NK-92 (cell line): ENCODE results near the gene FEZF1.

Experiments used
- DNase-seq: peaks from one replicate; lab custom pipeline; 2025; ENCODE audit not compliant: unreplicated experiment; lab: John Stamatoyannopoulos, UW

Gene FEZF1

DNA sequence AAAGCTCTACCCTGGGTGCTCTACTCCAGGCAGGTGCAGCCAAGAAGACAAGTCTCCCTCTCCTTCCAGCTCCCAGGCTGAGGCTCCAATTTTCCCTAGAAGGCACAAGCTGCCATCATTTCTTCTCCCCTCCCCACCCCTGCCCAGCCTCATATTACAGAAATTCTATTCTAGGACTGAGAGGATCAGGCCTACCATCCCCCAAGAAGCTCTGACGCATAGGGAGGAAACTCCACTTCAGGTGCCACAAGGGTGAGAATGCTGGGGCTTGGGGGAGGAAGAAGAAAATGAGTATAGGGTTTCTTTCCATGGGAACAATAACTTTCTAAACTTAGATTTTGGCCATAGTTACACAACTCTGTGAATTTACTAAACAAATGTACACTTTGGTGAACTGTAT is 35.3 kb downstream of the FEZF1 start:
- no peak for DNase-seq

DNA sequence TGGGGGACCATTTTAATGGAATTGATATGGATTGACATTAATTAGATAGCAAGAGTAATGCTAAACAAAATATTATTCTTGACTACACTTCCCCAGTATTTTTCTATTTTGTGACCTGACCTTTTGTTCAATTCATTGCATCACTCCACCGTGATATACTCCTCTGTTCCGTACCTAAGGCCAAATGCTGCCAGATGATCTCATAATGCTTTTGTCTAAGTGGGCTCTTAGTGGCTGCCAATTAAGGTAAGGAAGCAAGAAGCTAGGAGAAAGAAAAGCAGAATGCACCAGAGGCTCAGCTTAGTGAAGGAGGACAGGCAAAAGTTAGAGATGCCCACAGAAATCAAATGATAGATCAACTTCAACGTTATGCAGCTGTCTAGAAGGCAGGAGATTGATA is 36.4 kb downstream of the FEZF1 start:
- no peak for DNase-seq

DNA sequence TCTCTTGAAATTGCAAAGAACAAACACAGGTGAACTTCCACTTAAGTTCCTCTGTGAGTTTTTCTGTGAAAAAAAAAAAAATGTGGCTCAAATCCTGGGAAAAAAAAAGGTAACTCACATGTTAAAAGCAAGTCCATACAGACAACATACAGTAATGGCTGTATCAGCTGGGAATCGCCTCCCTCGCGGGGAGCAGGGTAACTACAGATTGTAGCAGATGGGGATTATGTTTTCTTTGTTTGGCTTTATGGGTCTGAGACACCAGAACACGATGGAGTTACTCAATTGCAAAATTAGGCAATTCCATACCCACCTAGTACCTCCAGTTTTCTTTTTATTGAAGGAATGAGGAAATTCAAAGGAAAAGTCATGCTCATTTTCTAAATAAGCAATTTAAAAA is 42.3 kb downstream of the FEZF1 start:
- DNase-seq: no peak

DNA sequence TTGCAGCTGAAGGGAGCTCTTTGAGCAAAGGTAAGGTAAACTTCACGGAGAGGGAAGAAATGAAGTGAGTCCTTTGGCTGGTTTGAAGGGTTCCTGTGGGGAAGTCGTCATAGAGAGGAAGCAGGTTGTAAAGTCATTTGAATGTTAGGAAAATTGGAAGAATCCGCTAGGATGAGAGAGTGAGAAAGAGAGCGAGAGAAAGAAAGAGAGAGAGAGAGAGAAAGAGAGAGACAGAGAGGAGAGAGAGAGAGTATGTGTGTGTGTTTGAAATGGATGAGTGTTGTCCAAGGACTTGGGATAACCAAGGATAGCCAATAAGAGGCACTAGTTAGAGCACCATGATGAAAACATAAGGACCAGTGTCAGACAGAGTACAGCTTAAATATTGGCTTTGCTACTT is 43.1 kb downstream of the FEZF1 start:
- no peak for DNase-seq

DNA sequence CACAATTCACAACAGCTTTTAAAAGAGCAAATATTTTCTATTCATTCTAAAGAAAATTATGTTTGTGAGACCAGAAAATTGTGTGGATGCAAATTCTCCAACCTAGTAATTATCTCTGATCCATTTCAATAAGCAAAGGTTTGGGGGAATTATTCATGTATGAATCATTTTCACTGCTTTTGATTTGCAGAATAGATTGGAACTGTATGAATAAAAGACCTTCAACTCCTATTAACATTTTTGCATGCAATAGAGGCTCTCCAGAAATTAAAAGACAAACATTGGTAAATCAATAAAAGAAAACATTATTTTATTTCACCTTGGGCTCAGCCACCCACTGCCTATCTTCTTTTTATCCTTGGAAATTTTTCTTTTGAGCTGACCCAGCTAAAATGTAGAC is 43.5 kb downstream of the FEZF1 start:
- DNase-seq: no peak

DNA sequence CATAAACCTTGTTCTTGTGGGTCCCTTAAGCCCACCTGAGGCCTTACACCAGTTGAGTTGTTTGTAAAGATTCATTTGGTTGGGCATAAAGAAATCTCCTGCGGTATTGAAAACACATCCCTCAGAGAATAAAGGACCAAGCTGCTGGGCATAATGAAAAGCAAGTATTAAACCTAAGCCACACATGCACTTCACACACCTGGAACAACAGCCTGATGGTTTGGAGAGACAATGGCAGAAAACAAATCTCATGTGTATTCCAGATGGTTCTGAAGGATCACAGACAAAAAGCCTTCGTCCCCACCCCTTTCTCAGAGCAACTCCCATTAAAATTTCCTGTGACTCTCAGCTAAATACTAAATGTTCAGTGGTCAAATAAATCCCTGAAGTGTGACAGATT is 44.2 kb downstream of the FEZF1 start:
- no peak for DNase-seq

DNA sequence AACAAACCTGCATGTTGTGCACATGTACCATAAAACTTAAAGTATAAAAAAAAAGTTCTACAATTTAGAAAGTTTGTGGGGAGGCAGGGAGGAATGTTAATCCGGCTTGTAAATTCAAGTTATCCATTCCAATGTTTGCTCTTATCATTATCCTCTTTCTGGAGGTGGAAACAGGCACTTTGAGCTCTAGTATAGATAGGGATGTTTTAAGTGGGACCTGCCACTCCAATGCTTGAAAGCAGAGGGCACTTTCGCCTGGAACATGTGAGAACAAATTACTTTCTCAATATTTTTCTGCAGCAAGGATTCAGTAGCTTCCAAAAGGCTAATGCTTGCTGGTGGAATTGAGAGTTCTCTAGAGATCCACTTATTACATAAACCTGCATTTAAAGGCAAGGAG is 45.6 kb downstream of the FEZF1 start:
- DNase-seq: no peak

DNA sequence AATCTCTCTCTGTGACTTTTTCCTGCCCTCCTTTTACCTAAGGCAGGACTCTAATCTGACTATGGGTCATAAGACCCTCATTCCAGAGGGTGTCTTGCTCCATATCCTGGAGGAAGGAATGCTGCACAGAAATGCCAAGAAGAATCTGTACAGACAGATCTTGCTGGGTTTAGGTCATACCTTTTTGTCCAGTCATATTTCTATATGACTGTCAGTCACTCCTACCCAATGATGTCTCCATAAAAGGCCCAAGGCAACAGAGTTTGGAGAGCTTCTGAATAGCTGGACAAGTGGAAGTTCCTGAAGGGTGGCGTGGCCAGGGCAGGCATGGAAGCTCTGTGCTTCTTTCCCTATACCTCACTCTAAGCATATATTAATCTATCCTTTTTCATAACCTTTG is 47.5 kb downstream of the FEZF1 start:
- DNase-seq: no peak

DNA sequence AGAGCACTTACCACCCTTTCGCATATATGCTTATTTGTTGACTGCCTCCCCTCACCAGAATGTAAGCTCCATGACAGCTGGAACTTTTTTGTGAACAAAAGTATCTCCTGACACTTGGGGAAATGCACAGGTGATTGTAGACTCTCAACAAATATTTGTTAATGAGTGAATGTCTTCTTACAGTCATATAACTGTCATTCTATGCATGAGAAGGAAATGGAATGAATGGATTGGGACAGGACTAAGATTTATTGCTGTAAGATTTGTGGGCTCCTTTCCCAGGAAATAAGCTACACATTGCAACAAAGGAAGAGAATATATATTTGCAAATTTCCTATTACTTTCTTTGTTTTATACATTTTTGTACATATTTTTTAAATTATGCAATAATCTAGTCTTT is 48.5 kb downstream of the FEZF1 start:
- DNase-seq: no peak

DNA sequence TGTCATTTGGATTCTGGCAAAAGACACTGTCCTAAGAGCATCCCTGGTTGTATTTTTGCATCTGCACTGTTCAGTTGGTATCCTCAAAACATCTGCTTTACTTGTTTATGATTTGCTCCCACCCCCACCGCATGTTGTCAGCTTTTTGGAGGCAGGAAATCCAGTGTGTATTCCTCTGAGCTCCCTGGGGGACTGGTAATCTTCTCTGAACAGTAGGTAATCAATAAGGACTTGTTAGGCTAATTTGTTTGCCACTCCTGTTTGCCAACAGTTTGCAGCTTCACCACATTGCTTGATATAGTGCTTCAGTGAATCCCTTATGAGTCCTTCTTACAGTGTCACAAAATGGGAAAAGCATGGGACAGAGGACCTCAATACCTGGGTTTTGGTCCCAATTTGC is 49.1 kb downstream of the FEZF1 start:
- DNase-seq: no peak
